Mammary epithelial cell (primary cell): ENCODE results near the gene STX18.

ENCODE experiments used
- CTCF ChIP-seq, 2 donors: IDR thresholded peaks in 1 of 2; conservative IDR thresholded peaks in 1 of 2; 2 replicates each; pipeline ENCODE4 v1.5.1; 2011 to 2012; ENCODE audit warnings: inconsistent platforms in 2 of 2, low read length in 2 of 2, mild to moderate bottlenecking in 2 of 2, control low read depth in 1 of 2, low read depth in 1 of 2; ENCODE audit not compliant: insufficient read depth in 1 of 2; ENCODE audit errors: extremely low read depth in 1 of 2
- EZH2 ChIP-seq: IDR thresholded peaks from 2 replicates; pipeline ENCODE4 v1.6.1; 2012; ENCODE audit warnings: low read length, inconsistent platforms, borderline replicate concordance

- TF ChIP-seq EZH2 (no peak), CTCF (conservative IDR thresholded peaks at IDR 0.05 in 1 of 2, IDR thresholded peaks at IDR 0.05 in 1 of 2; ENCODE audit: extremely low read depth in 1 of 2, insufficient read depth in 1 of 2, low read depth in 1 of 2, low read length in 2 of 2) (no peak)
These were observed 27.1 kb upstream of the STX18 start for GRCh38 chr4:4568806-4569427.
